Measurements from ENCODE around the gene TCF15.
"Not testable (repeated sequence)": the region's sequence is repeated elsewhere in the genome, so short reads cannot be mapped to it uniquely, and the experiment has no call there.

The TCF15 gene

DNA sequence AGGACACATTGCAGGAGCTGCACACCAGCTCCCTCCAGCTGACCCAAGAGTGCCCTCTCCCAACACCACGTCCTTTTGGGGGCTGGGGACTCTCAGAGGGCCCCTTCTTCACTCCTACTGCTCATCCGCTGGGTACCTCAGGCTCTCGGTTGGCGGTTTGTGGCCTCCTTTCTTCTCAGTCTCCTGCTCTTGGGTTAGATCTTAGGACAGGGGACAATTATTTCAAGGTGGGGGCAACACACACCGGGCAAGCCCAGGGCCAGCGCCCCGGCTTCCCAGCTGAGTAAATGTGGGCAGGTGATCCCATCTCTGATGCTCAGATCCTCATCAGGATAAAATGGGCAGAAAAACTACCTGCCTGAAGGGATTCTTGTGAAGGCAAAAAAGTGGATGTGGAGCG is 1.1 kb downstream of the TCF15 start:
- DNase-seq, result no peak

- no peak for DNase-seq
Observed at GRCh38 chr20:607476-607875, 2.6 kb downstream of the TCF15 start.

- no peak for DNase-seq
Observed at GRCh38 chr20:605237-605636, 4.9 kb downstream of the TCF15 start.

DNA sequence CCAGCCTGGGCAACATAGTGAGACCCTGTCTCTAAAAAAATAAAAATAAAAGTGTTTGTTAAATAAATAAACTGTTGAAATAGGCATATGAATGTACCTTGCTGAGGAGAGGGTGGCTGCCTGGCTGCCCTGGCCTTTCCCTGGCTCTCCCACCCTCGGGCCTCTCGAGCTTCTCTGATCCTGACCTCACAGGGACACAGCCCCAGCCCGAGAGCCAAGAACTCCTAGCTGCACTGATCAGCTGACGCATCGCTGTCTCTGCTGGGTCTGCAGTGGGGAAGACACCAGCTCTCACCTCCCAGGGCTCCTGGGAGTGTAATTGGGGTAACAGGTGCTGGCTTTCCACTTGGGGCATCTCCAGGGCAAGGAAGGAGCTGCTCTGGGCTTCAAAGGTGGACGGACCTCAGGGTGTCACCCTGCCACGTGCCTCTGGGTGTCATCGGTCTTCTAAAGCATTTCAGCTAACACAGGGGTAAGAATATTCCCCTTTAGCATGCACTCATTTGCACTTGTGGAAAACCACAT is 6.9 kb downstream of the TCF15 start:
- DNase-seq, result no peak

- DNase-seq, result no peak
Observed at GRCh38 chr20:602111-602970, 7.8 kb downstream of the TCF15 start.

DNA sequence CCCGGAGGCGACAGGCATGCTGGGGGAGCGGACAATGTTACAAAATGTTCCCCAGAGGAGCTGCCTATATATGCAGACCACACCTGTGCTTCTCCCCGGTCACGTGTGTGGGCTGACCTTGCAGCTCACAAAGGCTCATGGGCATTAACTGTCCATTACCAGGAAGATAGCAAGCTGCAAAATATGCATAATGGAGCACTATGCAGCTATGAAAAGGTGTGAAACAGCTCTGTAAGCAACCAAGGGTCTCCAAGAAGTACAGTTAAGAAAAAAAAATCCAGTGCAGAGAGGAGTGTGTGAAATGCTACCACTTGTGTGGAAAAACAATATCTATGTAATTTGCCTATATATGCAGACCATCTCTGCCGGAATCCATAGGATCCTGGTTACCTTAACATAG is 9.4 kb downstream of the TCF15 start:
- DNase-seq, result no peak

GRCh38 chr20:600141-600540 is 10.0 kb downstream of the TCF15 start:
- no peak for DNase-seq

DNA sequence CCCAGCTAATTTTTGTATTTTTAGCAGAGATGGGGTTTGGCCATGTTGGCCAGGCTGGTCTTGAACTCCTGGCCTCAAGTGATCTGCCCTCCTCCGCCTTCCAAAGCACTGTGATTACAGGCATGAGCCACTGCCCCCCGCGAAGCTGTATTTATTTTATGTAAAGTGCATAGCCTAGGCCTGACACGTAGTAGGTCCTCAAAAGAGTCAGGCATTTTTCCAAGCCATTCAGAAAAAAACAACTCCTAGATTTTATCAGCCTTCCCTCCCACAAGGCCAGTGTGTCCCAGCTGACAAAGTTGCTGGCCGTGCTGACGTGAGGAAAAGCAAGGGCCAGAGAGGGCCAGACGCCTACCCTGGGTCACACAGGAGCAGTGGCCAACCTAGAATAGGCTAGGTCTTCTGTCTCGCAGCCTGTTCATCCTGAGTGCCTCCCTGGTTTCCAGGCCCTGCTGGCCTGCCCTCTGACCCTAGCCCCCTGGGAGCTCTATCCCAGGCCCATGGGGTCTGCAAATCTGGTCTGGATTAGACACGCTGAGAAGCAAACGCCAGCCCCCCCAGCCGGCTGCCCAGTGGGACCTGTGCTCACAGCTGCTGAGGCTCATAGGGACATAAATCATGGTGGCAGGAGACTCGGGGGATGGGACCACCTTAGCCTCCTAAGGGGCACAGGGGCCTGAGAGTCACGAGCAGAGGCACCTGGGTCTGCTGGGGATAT is 11.8 kb downstream of the TCF15 start:
- no peak for DNase-seq

- no peak for DNase-seq
Observed at GRCh38 chr20:597560-597959, 12.5 kb downstream of the TCF15 start.

GRCh38 chr20:595330-596308 is 14.5 kb downstream of the TCF15 start:
- DNase-seq, result no peak

DNA sequence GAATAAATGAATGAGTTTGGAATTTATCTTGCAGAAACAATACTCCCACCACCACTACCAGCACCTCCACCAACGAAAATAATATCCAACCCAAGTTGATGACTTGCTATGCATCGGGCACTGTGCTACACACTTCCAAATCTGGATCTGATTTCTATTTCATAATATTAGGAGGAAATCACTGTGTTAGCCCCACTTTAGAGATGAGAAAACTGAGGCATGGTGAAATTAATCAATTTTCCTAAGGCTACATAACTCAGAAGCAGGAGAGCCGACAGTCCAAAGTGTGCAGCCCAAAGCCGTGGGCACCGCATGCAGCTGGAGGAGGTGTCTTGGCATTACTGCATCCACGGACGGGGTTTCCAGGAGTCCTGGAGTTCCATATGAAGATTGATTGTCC is 17.6 kb downstream of the TCF15 start:
- DNase-seq, result no peak

DNA sequence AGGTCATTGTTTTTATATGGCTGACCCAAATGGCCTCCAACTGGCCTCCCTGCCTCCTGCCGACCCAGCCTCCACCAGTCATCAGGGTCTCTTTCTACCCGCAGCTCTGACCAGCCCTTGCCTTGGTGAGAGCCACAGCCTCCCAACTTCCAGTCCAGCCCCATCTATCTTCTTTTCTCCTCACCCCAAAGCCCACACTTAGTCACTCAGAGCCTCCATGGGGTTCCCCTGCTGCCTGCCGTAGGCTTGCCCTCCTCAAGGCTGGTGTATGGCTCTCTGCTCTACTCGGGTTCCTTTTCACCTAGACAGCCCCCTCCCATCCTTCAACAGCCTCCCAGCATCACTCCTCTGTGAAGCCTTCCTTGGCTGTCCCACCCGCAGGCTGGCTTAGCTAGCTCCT is 18.2 kb downstream of the TCF15 start:
- no peak for DNase-seq

DNA sequence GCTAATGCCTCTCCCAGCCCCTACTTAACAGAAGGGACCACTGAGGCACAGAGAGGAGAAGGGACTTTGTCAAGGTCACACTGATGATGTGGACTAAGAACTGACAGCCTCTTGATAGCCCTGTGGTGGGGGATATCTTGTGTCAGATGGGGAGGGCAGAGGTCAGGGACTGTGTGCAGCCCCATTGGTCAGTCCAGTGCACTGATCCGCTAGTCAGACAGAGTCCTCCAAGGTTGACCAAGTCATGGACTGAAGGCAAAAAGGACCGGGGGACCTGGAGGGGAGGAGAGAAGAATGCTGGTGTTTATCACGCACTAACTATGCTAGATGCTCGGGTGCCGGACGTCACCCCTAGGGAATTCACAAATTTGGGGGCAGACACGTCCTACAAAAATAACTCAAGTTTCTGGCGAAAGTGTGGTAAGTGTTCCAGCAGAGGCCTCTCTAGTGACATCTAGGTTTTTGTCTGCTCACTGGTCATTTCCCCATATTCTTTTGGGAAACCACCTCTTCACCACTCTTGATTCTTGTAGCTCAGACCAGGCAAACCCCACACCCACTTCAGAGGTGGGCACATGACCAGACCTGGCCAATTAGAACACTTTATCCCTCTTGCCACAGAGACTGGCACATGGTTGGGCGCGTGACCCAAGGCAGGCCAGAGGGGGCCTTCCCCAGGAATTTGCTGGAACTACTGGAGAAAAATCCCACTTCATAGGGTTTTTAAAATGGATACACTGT is 21.0 kb downstream of the TCF15 start:
- no peak for DNase-seq

GRCh38 chr20:588476-588875 is 21.6 kb downstream of the TCF15 start:
- no peak for DNase-seq

- no peak for DNase-seq
Observed at GRCh38 chr20:584971-585301, 25.2 kb downstream of the TCF15 start.

- no peak for DNase-seq
Observed at GRCh38 chr20:584161-584970, 25.7 kb downstream of the TCF15 start.

- DNase-seq, result no peak
Observed at GRCh38 chr20:582204-582603, 27.9 kb downstream of the TCF15 start.

DNA sequence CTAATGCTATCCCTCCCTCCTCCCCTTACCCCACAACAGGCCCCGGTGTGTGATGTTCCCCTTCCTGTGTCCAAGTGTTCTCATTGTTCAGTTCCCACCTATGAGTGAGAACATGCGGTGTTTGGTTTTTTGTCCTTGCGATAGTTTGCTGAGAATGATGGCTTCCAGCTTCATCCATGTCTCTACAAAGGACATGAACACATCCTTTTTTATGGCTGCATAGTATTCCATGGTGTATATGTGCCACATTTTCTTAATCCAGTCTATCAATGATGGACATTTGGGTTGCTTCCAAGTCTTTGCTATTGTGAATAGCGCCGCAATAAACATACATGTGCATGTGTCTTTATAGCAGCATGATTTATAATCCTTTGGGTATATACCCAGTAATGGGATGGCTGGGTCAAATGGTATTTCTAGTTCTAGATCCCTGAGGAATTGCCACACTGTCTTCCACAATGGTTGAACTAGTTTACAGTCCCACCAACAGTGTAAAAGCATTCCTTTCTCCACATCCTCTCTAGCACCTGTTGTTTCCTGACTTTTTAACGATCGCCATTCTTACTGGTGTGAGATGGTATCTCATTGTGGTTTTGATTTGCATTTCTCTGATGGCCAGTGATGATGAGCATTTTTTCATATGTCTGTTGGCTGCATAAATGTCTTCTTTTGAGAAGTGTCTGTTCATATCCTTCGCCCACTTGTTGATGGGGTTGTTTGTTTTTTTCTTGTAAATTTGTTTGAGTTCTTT is 31.0 kb downstream of the TCF15 start:
- not testable (repeated sequence) for DNase-seq

DNA sequence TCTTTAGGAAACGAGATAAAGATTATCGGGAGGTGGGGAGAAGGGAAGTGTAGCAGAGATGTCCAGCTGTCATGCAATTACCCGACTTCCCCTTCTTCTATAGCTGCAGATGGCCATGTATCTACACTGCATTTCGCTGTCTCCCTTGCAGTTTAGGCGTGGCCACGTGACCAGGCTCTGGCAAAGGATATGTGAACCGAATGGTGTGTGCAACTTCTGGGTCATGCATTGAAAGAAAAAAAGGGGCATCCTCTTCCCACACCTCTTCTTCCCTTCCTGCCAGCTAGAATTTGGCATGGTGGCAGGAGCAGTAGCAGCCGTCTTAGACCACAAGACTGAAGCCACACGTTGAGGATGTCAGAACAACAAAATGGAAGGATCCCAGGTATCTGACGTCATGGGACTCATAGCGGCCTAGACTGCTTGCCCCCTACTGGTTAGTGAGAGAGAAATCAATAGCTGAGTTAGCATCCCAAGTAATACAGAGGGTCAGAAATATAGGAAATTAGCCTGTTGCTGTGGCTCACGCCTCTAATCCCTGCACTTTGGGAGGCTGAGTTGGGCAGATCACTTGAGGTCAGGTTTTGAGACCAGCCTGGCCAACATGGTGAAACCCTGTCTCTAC is 32.8 kb downstream of the TCF15 start:
- DNase-seq, result peak; percentile 13

GRCh38 chr20:576156-576555 is 34.0 kb downstream of the TCF15 start:
- no peak for DNase-seq
